BLaER1 treated with 17β-estradiol and CSF1 and Interleukin-3, amounts not matched to agents 10 nM and 100 nM (cell line): Measurements from ENCODE around the gene UNC5C.

Source experiments
- H3K27ac ChIP-seq, 11 experiments: shearing (Covaris generic); formaldehyde crosslinking; 2 replicates each; pipeline ENCODE4 v1.8.1; 2022
- H3K27me3 ChIP-seq, 11 experiments: shearing (Covaris generic); formaldehyde crosslinking; 2 replicates each; pipeline ENCODE4 v1.8.1; 2022
- H3K36me3 ChIP-seq, 11 experiments: shearing (Covaris generic); formaldehyde crosslinking; 2 replicates each; pipeline ENCODE4 v1.8.1; 2022
- H3K4me1 ChIP-seq, 10 experiments: shearing (Covaris generic); formaldehyde crosslinking; 2 replicates each; pipeline ENCODE4 v1.8.1; 2022
- H3K4me2 ChIP-seq, 11 experiments: shearing (Covaris generic); formaldehyde crosslinking; 2 replicates each; pipeline ENCODE4 v1.8.1; 2022
- H3K4me3 ChIP-seq, 10 experiments: shearing (Covaris generic); formaldehyde crosslinking; 2 replicates each; pipeline ENCODE4 v1.8.1; 2022
- H3K9ac ChIP-seq, 11 experiments: shearing (Covaris generic); formaldehyde crosslinking; 2 replicates each; pipeline ENCODE4 v1.8.1; 2022
- H3K9me3 ChIP-seq, 11 experiments: shearing (Covaris generic); formaldehyde crosslinking; replicated peaks in 1 of 11; 2 replicates each; pipeline ENCODE4 v1.8.1; 2022
- H4K20me1 ChIP-seq, 11 experiments: shearing (Covaris generic); formaldehyde crosslinking; 2 replicates each; pipeline ENCODE4 v1.8.1; 2022
- Cebpa-rat ChIP-seq, 11 experiments: shearing (Covaris generic); IDR thresholded peaks; 2 replicates each; pipeline ENCODE4 v1.8.1; 2022

The UNC5C gene

GRCh38 chr4:95548738-95549245, at the start of gene UNC5C:
Gene UNC5C, minus strand, starts transcription at chr4:95548973.
- Histone ChIP-seq H3K9ac (no peak within 1 kb of the TSS), H3K4me2 (no peak within 1 kb of the TSS)

GRCh38 chr4:95596676-95597075, 47.9 kb upstream of the UNC5C start:
- no peak overlapping the region for H3K27ac ChIP-seq
- H3K4me3 ChIP-seq, result no peak overlapping the region
- peaks cover 0 to 21% (median 7%) of the 10 kb centered on the region in 10 experiments; a peak in 10 of 20 replicates for H3K4me1 ChIP-seq
- H4K20me1 ChIP-seq, result no peaks in the 10 kb centered on the region
- H3K27me3 ChIP-seq, result no peaks in the 10 kb centered on the region
- no peak for TF ChIP-seq Cebpa-rat (IDR thresholded peaks at IDR 0.05)
- H3K36me3 ChIP-seq, result no peaks in the 10 kb centered on the region
- no peak overlapping the region for H3K4me2 ChIP-seq
- no peak overlapping the region for H3K9ac ChIP-seq
- no peaks in the 10 kb centered on the region for H3K9me3 ChIP-seq

More at GRCh38 chr4:95548738-95549245, at the start of gene UNC5C:
- Histone ChIP-seq H3K4me1 (no peaks in the 10 kb centered on the region), H3K4me3 (no peak within 1 kb of the TSS), H3K9me3 (peaks cover 20 to 28% (median 23%) of the 10 kb centered on the region in 11 experiments), H4K20me1 (no peaks in the 10 kb centered on the region), H3K36me3 (no peaks in the 10 kb centered on the region), H3K27me3 (no peaks in the 10 kb centered on the region), H3K27ac (no peak within 1 kb of the TSS)
- no peak for TF ChIP-seq Cebpa-rat (IDR thresholded peaks at IDR 0.05)

- no peak overlapping the region for H3K4me3 ChIP-seq
These were observed 45.9 kb upstream of the UNC5C start for GRCh38 chr4:95594629-95595028.

GRCh38 chr4:95594013-95594412, 45.2 kb upstream of the UNC5C start:
- no peak overlapping the region for H3K4me3 ChIP-seq
- TF ChIP-seq Cebpa-rat (IDR thresholded peaks at IDR 0.05), result no peak

More at GRCh38 chr4:95594629-95595028, 45.9 kb upstream of the UNC5C start:
- H3K9ac ChIP-seq, result no peak overlapping the region
- H3K4me1 ChIP-seq, result peaks cover 0 to 3% (median 0%) of the 10 kb centered on the region in 10 experiments; a peak in 3 of 20 replicates
- no peaks in the 10 kb centered on the region for H3K36me3 ChIP-seq
- H3K27me3 ChIP-seq, result no peaks in the 10 kb centered on the region
- H3K9me3 ChIP-seq, result no peaks in the 10 kb centered on the region
- H3K4me2 ChIP-seq, result no peak overlapping the region
- TF ChIP-seq Cebpa-rat (IDR thresholded peaks at IDR 0.05), result no peak
- H4K20me1 ChIP-seq, result no peaks in the 10 kb centered on the region
- H3K27ac ChIP-seq, result no peak overlapping the region

GRCh38 chr4:95591278-95591677, 42.5 kb upstream of the UNC5C start:
- H3K27ac ChIP-seq, result no peak overlapping the region
- no peak overlapping the region for H3K4me2 ChIP-seq
- no peak overlapping the region for H3K9ac ChIP-seq

More at GRCh38 chr4:95594013-95594412, 45.2 kb upstream of the UNC5C start:
- H3K9ac ChIP-seq, result no peak overlapping the region
- no peaks in the 10 kb centered on the region for H3K9me3 ChIP-seq
- no peaks in the 10 kb centered on the region for H4K20me1 ChIP-seq
- H3K27me3 ChIP-seq, result no peaks in the 10 kb centered on the region
- no peak overlapping the region for H3K4me2 ChIP-seq
- no peaks in the 10 kb centered on the region for H3K4me1 ChIP-seq
- H3K27ac ChIP-seq, result no peak overlapping the region
- H3K36me3 ChIP-seq, result no peaks in the 10 kb centered on the region

GRCh38 chr4:95590615-95591014, 41.8 kb upstream of the UNC5C start:
- no peak for TF ChIP-seq Cebpa-rat (IDR thresholded peaks at IDR 0.05)
- Histone ChIP-seq H3K4me3 (no peak overlapping the region), H3K4me2 (no peak overlapping the region), H3K9ac (no peak overlapping the region), H3K27ac (no peak overlapping the region), H3K27me3 (no peaks in the 10 kb centered on the region), H3K4me1 (no peaks in the 10 kb centered on the region), H3K36me3 (no peaks in the 10 kb centered on the region), H4K20me1 (no peaks in the 10 kb centered on the region), H3K9me3 (no peaks in the 10 kb centered on the region)

More at GRCh38 chr4:95591278-95591677, 42.5 kb upstream of the UNC5C start:
- no peak for TF ChIP-seq Cebpa-rat (IDR thresholded peaks at IDR 0.05)
- Histone ChIP-seq H3K36me3 (no peaks in the 10 kb centered on the region), H3K9me3 (no peaks in the 10 kb centered on the region), H4K20me1 (no peaks in the 10 kb centered on the region), H3K27me3 (no peaks in the 10 kb centered on the region), H3K4me3 (no peak overlapping the region), H3K4me1 (no peaks in the 10 kb centered on the region)

GRCh38 chr4:95585016-95585695, 36.4 kb upstream of the UNC5C start:
- Histone ChIP-seq H3K27me3 (no peaks in the 10 kb centered on the region), H3K4me2 (no peak overlapping the region), H3K4me3 (no peak overlapping the region), H3K27ac (no peak overlapping the region), H3K36me3 (no peaks in the 10 kb centered on the region), H3K9ac (no peak overlapping the region), H3K4me1 (no peaks in the 10 kb centered on the region), H4K20me1 (no peaks in the 10 kb centered on the region), H3K9me3 (peaks cover under 1 to 6% (median 5%) of the 10 kb centered on the region in 11 experiments; a peak in 18 of 22 replicates)
- no peak for TF ChIP-seq Cebpa-rat (IDR thresholded peaks at IDR 0.05)

- no peak for TF ChIP-seq Cebpa-rat (IDR thresholded peaks at IDR 0.05)
- no peak overlapping the region for H3K9ac ChIP-seq
- no peaks in the 10 kb centered on the region for H3K36me3 ChIP-seq
- H3K4me3 ChIP-seq, result no peak overlapping the region
- no peak overlapping the region for H3K4me2 ChIP-seq
- no peak overlapping the region for H3K27ac ChIP-seq
- peaks cover 22 to 33% (median 29%) of the 10 kb centered on the region in 11 experiments for H3K9me3 ChIP-seq
- H3K4me1 ChIP-seq, result no peaks in the 10 kb centered on the region
- H3K27me3 ChIP-seq, result no peaks in the 10 kb centered on the region
- no peaks in the 10 kb centered on the region for H4K20me1 ChIP-seq
These were observed 31.5 kb upstream of the UNC5C start for GRCh38 chr4:95580226-95580625.

GRCh38 chr4:95572304-95572991, 23.7 kb upstream of the UNC5C start:
- Histone ChIP-seq H3K9ac (no peak overlapping the region; a peak in 1 of 22 replicates), H3K27ac (peak overlapping the region in 3 of 11 experiments; percentile 2 to 45 (median 38); a peak in 4 of 22 replicates), H3K4me3 (no peak overlapping the region), H4K20me1 (no peaks in the 10 kb centered on the region), H3K4me2 (peak overlapping the region in 2 of 11 experiments; percentile 58 to 85; a peak in 4 of 22 replicates), H3K4me1 (peaks cover 0 to 22% (median 0%) of the 10 kb centered on the region in 10 experiments; a peak in 6 of 20 replicates), H3K36me3 (no peaks in the 10 kb centered on the region), H3K27me3 (no peaks in the 10 kb centered on the region), H3K9me3 (peaks cover 0 to 11% (median 5%) of the 10 kb centered on the region in 11 experiments; a peak in 10 of 22 replicates)
- no peak for TF ChIP-seq Cebpa-rat (IDR thresholded peaks at IDR 0.05)
